Tibial nerve (tissue), 4 donors: Measurements from ENCODE around the gene ASS1.

Source experiments
- EP300 ChIP-seq, 2 donors: sonication (generic); formaldehyde crosslinking; IDR thresholded peaks; one replicate each; pipeline ENCODE4 v1.6.1; 2017; ENCODE audit warnings: antibody characterized with exemption in 2 of 2, mild to moderate bottlenecking in 1 of 2
- POLR2A ChIP-seq, 2 donors: fragments of 450-650 bp; IDR thresholded peaks; one replicate each; pipeline ENCODE4 v1.6.1; 2017; ENCODE audit warnings: antibody characterized with exemption in 2 of 2, mild to moderate bottlenecking in 2 of 2, moderate library complexity in 2 of 2
- TF ChIP-seq, protein P1 (sequence below), 5 experiments: fragments of 200-600 bp in 3 of 5; fragments of 450-650 bp in 2 of 5; sonication (generic) in 3 of 5; IDR thresholded peaks; one replicate each; pipeline ENCODE4 v1.5.1; 2016 to 2019; ENCODE audit warnings: antibody characterized with exemption in 5 of 5, mild to moderate bottlenecking in 3 of 5, moderate library complexity in 2 of 5

DNA sequence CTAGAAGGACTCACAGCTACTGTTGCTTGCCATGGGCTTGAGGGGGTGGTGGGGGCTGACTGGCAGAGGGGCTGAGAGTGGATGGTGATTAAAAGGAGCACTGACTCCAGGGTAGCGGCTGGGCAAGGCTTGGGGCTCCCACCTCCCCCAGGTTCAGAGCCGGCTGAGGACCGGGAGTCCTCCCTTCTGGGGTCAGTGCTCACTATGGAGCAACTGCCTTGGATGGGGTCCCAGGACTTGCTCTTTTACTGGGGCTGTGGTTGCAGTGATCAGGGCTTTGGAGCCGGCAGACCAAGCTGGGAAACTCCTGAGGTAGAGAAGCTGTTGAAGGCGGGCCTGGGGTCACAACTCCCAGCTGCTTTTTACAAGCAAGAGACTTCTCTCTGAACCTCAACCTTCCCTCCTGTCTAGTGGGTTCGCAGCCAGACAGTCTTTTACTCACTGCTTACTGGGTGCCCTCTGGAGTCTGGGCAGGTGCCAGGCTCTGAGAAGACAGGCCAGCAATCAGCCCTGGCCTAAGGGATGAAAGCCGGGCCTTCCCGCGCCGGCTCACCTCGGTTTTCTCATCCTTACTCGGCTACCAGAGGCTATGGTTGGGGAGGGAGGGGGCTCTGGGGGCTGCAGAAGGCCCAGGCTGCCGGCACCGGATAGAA is 795 bp upstream of the ASS1 start:
- TF ChIP-seq, protein P1, sequence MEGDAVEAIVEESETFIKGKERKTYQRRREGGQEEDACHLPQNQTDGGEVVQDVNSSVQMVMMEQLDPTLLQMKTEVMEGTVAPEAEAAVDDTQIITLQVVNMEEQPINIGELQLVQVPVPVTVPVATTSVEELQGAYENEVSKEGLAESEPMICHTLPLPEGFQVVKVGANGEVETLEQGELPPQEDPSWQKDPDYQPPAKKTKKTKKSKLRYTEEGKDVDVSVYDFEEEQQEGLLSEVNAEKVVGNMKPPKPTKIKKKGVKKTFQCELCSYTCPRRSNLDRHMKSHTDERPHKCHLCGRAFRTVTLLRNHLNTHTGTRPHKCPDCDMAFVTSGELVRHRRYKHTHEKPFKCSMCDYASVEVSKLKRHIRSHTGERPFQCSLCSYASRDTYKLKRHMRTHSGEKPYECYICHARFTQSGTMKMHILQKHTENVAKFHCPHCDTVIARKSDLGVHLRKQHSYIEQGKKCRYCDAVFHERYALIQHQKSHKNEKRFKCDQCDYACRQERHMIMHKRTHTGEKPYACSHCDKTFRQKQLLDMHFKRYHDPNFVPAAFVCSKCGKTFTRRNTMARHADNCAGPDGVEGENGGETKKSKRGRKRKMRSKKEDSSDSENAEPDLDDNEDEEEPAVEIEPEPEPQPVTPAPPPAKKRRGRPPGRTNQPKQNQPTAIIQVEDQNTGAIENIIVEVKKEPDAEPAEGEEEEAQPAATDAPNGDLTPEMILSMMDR (IDR thresholded peaks at IDR 0.05): no peak
- TF ChIP-seq POLR2A (IDR thresholded peaks at IDR 0.05) (no peak), EP300 (IDR thresholded peaks at IDR 0.05) (no peak)
